Islet of Langerhans (tissue), 1 donor: ENCODE data around the gene TBC1D7.

ENCODE experiments used
- FAIRE-seq: peaks from one replicate; lab custom pipeline; 2011; peaks lifted over from hg19 to GRCh38; lab: Jason Lieb, UNC

The TBC1D7 gene

GRCh38 chr6:13267142-13267651 lies 61.1 kb downstream of the TBC1D7 start:
- no peak for FAIRE-seq

GRCh38 chr6:13263669-13264068 lies 64.7 kb downstream of the TBC1D7 start:
- FAIRE-seq: no peak

GRCh38 chr6:13262302-13263230 lies 65.8 kb downstream of the TBC1D7 start:
- no peak for FAIRE-seq

- FAIRE-seq: no peak
Measured at GRCh38 chr6:13261464-13261994, 66.8 kb downstream of the TBC1D7 start.

- no peak for FAIRE-seq
Measured at GRCh38 chr6:13260831-13261230, 67.5 kb downstream of the TBC1D7 start.

GRCh38 chr6:13260101-13260598 lies 68.2 kb downstream of the TBC1D7 start:
- no peak for FAIRE-seq

GRCh38 chr6:13259393-13259792 lies 68.9 kb downstream of the TBC1D7 start:
- FAIRE-seq: no peak

GRCh38 chr6:13256266-13257001 lies 71.9 kb downstream of the TBC1D7 start:
- no peak for FAIRE-seq
